Mucosa of descending colon (tissue), 3 donors: ENCODE measurements around the gene ASH1L. TPM values are rescaled to one million over a fixed set of nuclear protein-coding genes. Genes with fewer than 3 reads are reported as not detected.

Source experiments
- ATAC-seq: fragments of 200-7000 bp; cut with Tn5 transposase; one replicate; pipeline ENCODE4 v1.9.1; 2020; ENCODE audit warnings: mild to moderate bottlenecking, moderate library complexity
- DNase-seq, 3 donors: peaks; one replicate each; pipeline ENCODE4 v3.0.0-alpha.2; 2020
- H3K36me3 ChIP-seq: fragments of 200-600 bp; one replicate; pipeline ENCODE4 v1.8.0; 2021; ENCODE audit warnings: low read depth, mild to moderate bottlenecking
- H3K4me1 ChIP-seq: fragments of 200-600 bp; one replicate; pipeline ENCODE4 v1.8.0; 2021; ENCODE audit warnings: low read depth, mild to moderate bottlenecking
- H3K4me3 ChIP-seq: fragments of 200-600 bp; one replicate; pipeline ENCODE4 v1.8.0; 2021; ENCODE audit warnings: mild to moderate bottlenecking
- H3K9me3 ChIP-seq: fragments of 200-600 bp; one replicate; pipeline ENCODE4 v1.8.0; 2021; ENCODE audit warnings: mild to moderate bottlenecking
- CTCF ChIP-seq: fragments of 200-600 bp; IDR thresholded peaks from one replicate; pipeline ENCODE4 v1.8.0; 2022; ENCODE audit warnings: antibody characterized with exemption, mild to moderate bottlenecking
- intact Hi-C, 2 donors: fragments of 100-400 bp; cut with DNase I in 1 of 2; cut with micrococcal nuclease in 1 of 2; formaldehyde crosslinking; loops; one replicate each; pipeline versions ENCODE4 v1.11.0 to v1.11.1; 2022; cut with DNase I, micrococcal nuclease
- total RNA-seq, 3 donors: library from RNA; stranded (reverse); fragmentation: NEBNext Ultra II Directional in 2 of 3; extraction: Animal tissue kit (Norgen Biotek cat#: 25700) in 2 of 3; gene quantifications; one replicate each; pipeline versions ENCODE4 v1.2.1 to v1.2.4, GENCODE V29; 2021 to 2023
- donor health status: DM: no; HTN: no; CAD: no; lungs with moderate emphysema.
- donor health status: DM: no; HTN: no; CAD: no.
- donor health status: DM: no; HTN: yes; CAD: no.

ASH1L gene
- total RNA-seq, 3 donors from 2014 or later = 50.4 to 100 (median 64.4) TPM

DNA sequence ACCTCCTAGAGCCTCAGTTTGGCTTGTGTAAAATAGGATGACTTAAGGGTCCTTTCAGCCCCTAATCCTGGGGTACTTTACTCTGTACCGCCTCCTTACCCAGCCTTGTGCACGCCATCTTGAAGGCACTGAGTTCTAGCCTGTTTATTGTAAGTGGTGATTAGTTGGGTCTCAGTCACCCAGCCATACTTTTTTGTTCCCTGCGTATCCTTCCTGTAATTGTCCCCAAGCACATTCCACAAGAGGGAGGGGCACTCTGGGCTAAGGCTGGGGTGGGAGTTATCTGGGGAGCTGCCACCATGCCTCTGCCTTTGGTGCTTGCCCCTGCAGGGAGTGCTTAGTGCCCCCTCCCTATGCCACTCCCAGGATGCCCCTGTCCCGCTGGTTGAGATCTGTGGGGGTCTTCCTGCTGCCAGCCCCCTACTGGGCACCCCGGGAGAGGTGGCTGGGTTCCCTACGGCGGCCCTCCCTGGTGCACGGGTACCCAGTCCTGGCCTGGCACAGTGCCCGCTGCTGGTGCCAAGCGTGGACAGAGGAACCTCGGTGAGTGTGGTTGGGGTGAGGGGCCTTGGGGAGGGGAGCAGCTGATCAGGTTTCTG is 253.1 kb downstream of the ASH1L start:
- H3K9me3 ChIP-seq = no peaks in the 10 kb centered on the region
- no peak for TF ChIP-seq CTCF
- ATAC-seq (peak; percentile 14), DNase-seq (peak; percentile 51 to 71 (median 71))
- H3K36me3 ChIP-seq = peaks cover 3% of the 10 kb centered on the region
- intact Hi-C loops = no loop called here
- peaks cover 13% of the 10 kb centered on the region for H3K4me1 ChIP-seq
- H3K4me3 ChIP-seq = peak overlapping the region; percentile 68

DNA sequence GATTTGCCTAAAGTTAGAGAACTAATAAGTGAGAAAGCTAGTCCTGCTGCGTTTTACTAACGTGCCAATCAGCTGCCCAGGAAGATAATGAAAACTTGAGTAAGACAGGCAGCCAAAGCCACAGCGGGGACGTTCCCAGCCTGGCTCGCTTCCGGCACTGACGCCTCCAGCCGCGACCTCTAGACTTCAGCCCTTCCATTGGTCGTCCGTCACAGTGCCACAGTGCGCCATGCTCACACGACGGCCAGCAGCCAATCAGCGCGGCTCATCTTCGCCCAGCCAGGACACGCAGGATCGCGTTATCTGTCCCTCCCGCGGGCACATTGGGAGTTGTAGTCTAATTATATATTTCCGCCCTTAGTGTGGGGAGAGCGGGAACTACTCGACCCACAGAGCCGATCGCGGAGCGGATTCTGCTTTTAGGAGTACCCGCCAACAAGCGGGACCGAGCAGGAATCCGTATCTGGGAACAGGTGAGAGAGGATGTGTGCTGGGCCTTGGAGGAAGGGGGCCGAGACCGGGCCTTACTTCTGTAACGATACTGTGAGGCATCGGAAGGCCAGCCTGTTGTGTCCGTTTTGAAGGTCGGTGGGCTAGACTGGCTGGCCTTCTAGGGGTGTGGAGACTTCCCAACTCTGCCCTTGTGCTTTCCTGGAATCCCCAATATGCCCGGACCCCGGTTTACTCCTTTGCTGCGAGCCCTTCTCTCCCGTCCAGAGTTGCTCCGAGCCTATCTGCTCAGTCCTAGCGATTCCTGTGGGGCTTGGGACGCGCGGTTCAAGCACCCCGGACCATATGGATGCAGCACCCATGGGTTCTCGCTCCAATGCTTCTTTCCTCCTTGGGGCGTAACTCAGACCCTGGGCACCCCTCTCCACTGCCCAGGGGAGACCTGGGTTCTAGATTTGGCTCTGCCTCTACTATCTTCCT is 253.8 kb downstream of the ASH1L start, which contains the start of gene FDPS:
Gene FDPS (plus strand): TSS at position 374 of the 930 bp plus-strand sequence. CDS start 924 bp downstream, outside the sequence.
- DNase-seq = peak; percentile 98 to 100 (median 98)
- intact Hi-C loops = no loop called here
- Histone ChIP-seq H3K36me3 (peaks cover 3% of the 10 kb centered on the region), H3K4me1 (peaks cover 13% of the 10 kb centered on the region), H3K9me3 (no peaks in the 10 kb centered on the region), H3K4me3 (peak within 1 kb of the TSS; percentile 68)
- TF ChIP-seq CTCF = peak; percentile 17
- peak; percentile 97 for ATAC-seq

DNA sequence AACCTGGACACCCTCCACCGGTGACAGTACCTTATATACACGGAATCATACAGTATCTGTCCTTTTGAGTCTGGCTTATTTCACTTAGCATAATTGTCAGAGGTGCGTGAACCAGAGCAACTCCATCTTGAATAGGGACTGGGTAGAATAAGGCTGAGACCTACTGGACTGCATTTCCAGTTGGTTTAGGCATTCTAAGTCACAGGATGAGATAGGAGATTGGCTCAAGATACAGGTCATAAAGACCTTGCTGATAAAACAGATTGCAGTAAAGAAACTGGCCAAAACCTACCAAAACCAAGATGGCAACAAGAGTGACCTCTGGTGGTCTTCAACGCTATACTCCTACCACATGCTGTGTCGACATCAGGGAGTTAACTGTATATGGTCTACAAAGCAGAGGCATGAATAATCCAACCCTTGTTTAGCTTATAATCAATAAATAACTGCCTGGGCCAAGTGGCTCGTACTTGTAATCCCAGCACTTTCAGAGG is 255.3 kb downstream of the ASH1L start:
- DNase-seq = no peak
- peaks cover 3% of the 10 kb centered on the region for H3K36me3 ChIP-seq
- no peak for TF ChIP-seq CTCF
- no peak for ATAC-seq
- H3K9me3 ChIP-seq = no peaks in the 10 kb centered on the region
- no peak overlapping the region for H3K4me3 ChIP-seq
- H3K4me1 ChIP-seq = peaks cover 13% of the 10 kb centered on the region
- intact Hi-C loops = no loop called here

GRCh38 chr1:155305881-155306391 is 256.7 kb downstream of the ASH1L start:
- DNase-seq = no peak
- no peak for ATAC-seq
- Histone ChIP-seq H3K4me1 (peaks cover 13% of the 10 kb centered on the region), H3K36me3 (peaks cover 3% of the 10 kb centered on the region), H3K4me3 (no peak overlapping the region), H3K9me3 (no peaks in the 10 kb centered on the region)
- intact Hi-C loops = no loop called here
- no peak for TF ChIP-seq CTCF

GRCh38 chr1:155304558-155305063 is 258.0 kb downstream of the ASH1L start:
- Histone ChIP-seq H3K36me3 (peaks cover 3% of the 10 kb centered on the region), H3K4me1 (peaks cover 5% of the 10 kb centered on the region), H3K4me3 (no peak overlapping the region), H3K9me3 (no peaks in the 10 kb centered on the region)
- ATAC-seq (peak; percentile 11), DNase-seq (no peak)
- intact Hi-C loops = no loop called here
- no peak for TF ChIP-seq CTCF
